ENCODE results near the gene KCNA3. TPM values are rescaled to one million over a fixed set of nuclear protein-coding genes. Genes with fewer than 3 reads are reported as not detected.

KCNA3 gene
- total and polyA plus RNA-seq, 9 of the 15 experiments (the other 6 are each of a cell fraction or from before 2014, with no cell fraction given) = not detected

DNA sequence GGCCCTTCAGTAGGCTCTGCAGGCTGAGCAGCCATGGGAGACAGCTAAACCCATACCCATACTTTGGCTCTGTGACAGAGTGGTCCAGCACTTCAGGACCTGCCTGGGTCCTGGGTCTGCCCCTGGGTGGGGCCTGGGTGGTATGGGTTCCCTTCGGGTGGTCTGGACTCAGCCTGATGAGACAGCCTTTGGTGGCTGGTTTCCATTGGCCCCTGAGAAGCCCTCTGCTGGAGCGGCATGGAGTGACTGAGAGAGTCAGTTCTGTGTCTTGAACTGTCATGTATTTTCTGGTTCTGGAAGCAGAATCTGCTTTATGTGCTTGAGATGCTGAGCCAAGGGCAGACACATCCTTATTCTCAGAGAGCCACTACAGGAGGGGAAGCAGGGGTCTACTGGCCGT, 37.3 kb downstream of the KCNA3 start:
- TF ChIP-seq, protein P1, sequence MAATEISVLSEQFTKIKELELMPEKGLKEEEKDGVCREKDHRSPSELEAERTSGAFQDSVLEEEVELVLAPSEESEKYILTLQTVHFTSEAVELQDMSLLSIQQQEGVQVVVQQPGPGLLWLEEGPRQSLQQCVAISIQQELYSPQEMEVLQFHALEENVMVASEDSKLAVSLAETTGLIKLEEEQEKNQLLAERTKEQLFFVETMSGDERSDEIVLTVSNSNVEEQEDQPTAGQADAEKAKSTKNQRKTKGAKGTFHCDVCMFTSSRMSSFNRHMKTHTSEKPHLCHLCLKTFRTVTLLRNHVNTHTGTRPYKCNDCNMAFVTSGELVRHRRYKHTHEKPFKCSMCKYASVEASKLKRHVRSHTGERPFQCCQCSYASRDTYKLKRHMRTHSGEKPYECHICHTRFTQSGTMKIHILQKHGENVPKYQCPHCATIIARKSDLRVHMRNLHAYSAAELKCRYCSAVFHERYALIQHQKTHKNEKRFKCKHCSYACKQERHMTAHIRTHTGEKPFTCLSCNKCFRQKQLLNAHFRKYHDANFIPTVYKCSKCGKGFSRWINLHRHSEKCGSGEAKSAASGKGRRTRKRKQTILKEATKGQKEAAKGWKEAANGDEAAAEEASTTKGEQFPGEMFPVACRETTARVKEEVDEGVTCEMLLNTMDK (IDR thresholded peaks at IDR 0.05; ENCODE audit: borderline replicate concordance, insufficient read depth, low read depth, low read length, poor library complexity, severe bottlenecking) = peak; percentile 54
- no peak for TF ChIP-seq TRIM28 (IDR thresholded peaks at IDR 0.05)
- no peak for TF ChIP-seq MTF1 (CRISPR knock-in tag; IDR thresholded peaks at IDR 0.05; ENCODE audit: borderline replicate concordance)
- TF ChIP-seq PHF21A (IDR thresholded peaks at IDR 0.05; ENCODE audit: borderline replicate concordance, low read depth) = no peak
- Histone ChIP-seq H3K79me2 (ENCODE audit: control insufficient read depth, insufficient read depth, low read length) (no peaks in the 10 kb centered on the region), H3K4me2 (ENCODE audit: insufficient read depth, low read length) (no peak overlapping the region), H3K27ac (ENCODE audit: extremely low read depth, low read depth, low read length) (no peak overlapping the region), H3K9ac (ENCODE audit: insufficient read depth in 1 of 2, low read depth in 2 of 2, low read length in 2 of 2) (peak overlapping the region in 1 of 2 experiments; percentile 43; a peak in 1 of 4 replicates), H3K36me3 (ENCODE audit: control insufficient read depth, insufficient read depth, low read length) (no peaks in the 10 kb centered on the region), H3K27me3 (ENCODE audit: control insufficient read depth in 2 of 2, insufficient read depth in 2 of 2, low read length in 2 of 2) (peaks cover 3 to 15% of the 10 kb centered on the region in 2 experiments), H3K9me1 (ENCODE audit: control insufficient read depth, insufficient read depth, low read length) (no peaks in the 10 kb centered on the region), H3K9me3 (replicated peaks; ENCODE audit: control insufficient read depth, insufficient read depth, low read depth, low read length) (no peaks in the 10 kb centered on the region), H4K20me1 (replicated peaks; ENCODE audit: control insufficient read depth, insufficient read depth, low read length) (no peaks in the 10 kb centered on the region), H3K4me1 (replicated peaks in 1 of 2; ENCODE audit: control insufficient read depth in 2 of 2, insufficient read depth in 2 of 2, low read length in 2 of 2) (no peaks in the 10 kb centered on the region), H2AFZ (ENCODE audit: low read depth, low read length) (no peak overlapping the region), H3K4me3 (no peak overlapping the region)
- DNase-seq (ENCODE audit: extremely low read depth in 1 of 4, low spot score in 3 of 4) (no peak), ATAC-seq (peak; percentile 43; the same call in 2 of the 3 replicates), FAIRE-seq (no peak)
- in situ Hi-C loops (cut with MboI) = loop anchor here (5.0 kb wide), 1 partner anchor 370 kb away; no protein-coding TSS in a partner anchor
- intact Hi-C loops (cut with micrococcal nuclease) = no loop called here
- 0% methylated on average over 3 of the region's 3 CpGs for WGBS (ENCODE audit: insufficient coverage, low coverage, missing lambda C conversion rate)
- ChIA-PET POLR2A (interaction anchor here (0.6 kb wide), 1 partner anchor 811 kb away, joined by 3 read pairs; the partner anchor contains the start of gene WDR77), CTCF (ENCODE audit: low intra/inter-chr PET ratio) (no interaction called here)
- BruUV-seq (replicated peaks) = no TSS peak
